ENCODE results near the gene ENPP3.

The ENPP3 gene

GRCh38 chr6:131642987-131643611 lies 6.0 kb downstream of the ENPP3 start:
- DNase-seq (ENCODE audit: low spot score): no peak

GRCh38 chr6:131643855-131644460 lies 6.9 kb downstream of the ENPP3 start:
- no peak for DNase-seq (ENCODE audit: low spot score)

- DNase-seq (ENCODE audit: low spot score): no peak
Measured at GRCh38 chr6:131644921-131645320, 7.8 kb downstream of the ENPP3 start.

GRCh38 chr6:131645846-131646245 lies 8.7 kb downstream of the ENPP3 start:
- DNase-seq (ENCODE audit: low spot score): no peak

- no peak for DNase-seq (ENCODE audit: low spot score)
Measured at GRCh38 chr6:131646249-131646670, 9.2 kb downstream of the ENPP3 start.

- no peak for DNase-seq (ENCODE audit: low spot score)
Measured at GRCh38 chr6:131651782-131652181, 14.7 kb downstream of the ENPP3 start.

GRCh38 chr6:131652472-131652871 lies 15.4 kb downstream of the ENPP3 start:
- DNase-seq (ENCODE audit: low spot score): no peak

GRCh38 chr6:131654326-131654725 lies 17.2 kb downstream of the ENPP3 start:
- DNase-seq (ENCODE audit: low spot score): no peak

- DNase-seq (ENCODE audit: low spot score): no peak
Measured at GRCh38 chr6:131655387-131655786, 18.3 kb downstream of the ENPP3 start.

- no peak for DNase-seq (ENCODE audit: low spot score)
Measured at GRCh38 chr6:131655951-131656350, 18.8 kb downstream of the ENPP3 start.

GRCh38 chr6:131656667-131657066 lies 19.6 kb downstream of the ENPP3 start:
- DNase-seq (ENCODE audit: low spot score): no peak

GRCh38 chr6:131657222-131657621 lies 20.1 kb downstream of the ENPP3 start:
- no peak for DNase-seq (ENCODE audit: low spot score)

GRCh38 chr6:131657630-131658111 lies 20.6 kb downstream of the ENPP3 start:
- no peak for DNase-seq (ENCODE audit: low spot score)

- no peak for DNase-seq (ENCODE audit: low spot score)
Measured at GRCh38 chr6:131658287-131658686, 21.2 kb downstream of the ENPP3 start.

GRCh38 chr6:131660195-131660594 lies 23.1 kb downstream of the ENPP3 start:
- DNase-seq (ENCODE audit: low spot score): no peak

- no peak for DNase-seq (ENCODE audit: low spot score)
Measured at GRCh38 chr6:131663578-131664165, 26.6 kb downstream of the ENPP3 start.

GRCh38 chr6:131669891-131670290 lies 32.8 kb downstream of the ENPP3 start:
- no peak for DNase-seq (ENCODE audit: low spot score)

- DNase-seq (ENCODE audit: low spot score): no peak
Measured at GRCh38 chr6:131673184-131673583, 36.1 kb downstream of the ENPP3 start.

- no peak for DNase-seq (ENCODE audit: low spot score)
Measured at GRCh38 chr6:131678442-131678841, 41.3 kb downstream of the ENPP3 start.

- no peak for DNase-seq (ENCODE audit: low spot score)
Measured at GRCh38 chr6:131680868-131681267, 43.8 kb downstream of the ENPP3 start.

GRCh38 chr6:131681585-131681984 lies 44.5 kb downstream of the ENPP3 start:
- DNase-seq (ENCODE audit: low spot score): no peak

- DNase-seq (ENCODE audit: low spot score): no peak
Measured at GRCh38 chr6:131682442-131682841, 45.3 kb downstream of the ENPP3 start.

- no peak for DNase-seq (ENCODE audit: low spot score)
Measured at GRCh38 chr6:131683479-131683878, 46.4 kb downstream of the ENPP3 start.

All from CD4-positive, alpha-beta T cell treated with Interleukin-6 at 100 ng/mL for 8 hours (primary cell).